SU-DHL-6 (cell line): ENCODE results near the gene LTBP1.

ENCODE experiments used
- CTCF ChIP-seq: fragments of 200-600 bp; sonication (generic); IDR thresholded peaks from one replicate; pipeline ENCODE4 v1.5.1; 2017; ENCODE audit warnings: antibody characterized with exemption, mild to moderate bottlenecking, low read length, moderate library complexity; ENCODE audit not compliant: insufficient read depth, poor library complexity, severe bottlenecking
- EZH2phosphoT487 ChIP-seq: fragments of 200-600 bp; sonication (generic), shearing (Covaris generic); conservative IDR thresholded peaks from 2 replicates; pipeline ENCODE4 v1.6.1; 2018; ENCODE audit warnings: mild to moderate bottlenecking, antibody characterized with exemption, low read length, moderate library complexity, mixed read lengths

- TF ChIP-seq CTCF: no peak
- TF ChIP-seq EZH2phosphoT487: no peak
Measured at GRCh38 chr2:33104052-33104623, 157.4 kb downstream of the LTBP1 start.
